ENCODE results near the gene MNS1. TPM values are rescaled to one million over a fixed set of nuclear protein-coding genes. Genes with fewer than 3 reads are reported as not detected.

MNS1 gene
- total and polyA plus RNA-seq, 2 experiments from 2014 or later: 2.9 to 16.9 TPM

DNA sequence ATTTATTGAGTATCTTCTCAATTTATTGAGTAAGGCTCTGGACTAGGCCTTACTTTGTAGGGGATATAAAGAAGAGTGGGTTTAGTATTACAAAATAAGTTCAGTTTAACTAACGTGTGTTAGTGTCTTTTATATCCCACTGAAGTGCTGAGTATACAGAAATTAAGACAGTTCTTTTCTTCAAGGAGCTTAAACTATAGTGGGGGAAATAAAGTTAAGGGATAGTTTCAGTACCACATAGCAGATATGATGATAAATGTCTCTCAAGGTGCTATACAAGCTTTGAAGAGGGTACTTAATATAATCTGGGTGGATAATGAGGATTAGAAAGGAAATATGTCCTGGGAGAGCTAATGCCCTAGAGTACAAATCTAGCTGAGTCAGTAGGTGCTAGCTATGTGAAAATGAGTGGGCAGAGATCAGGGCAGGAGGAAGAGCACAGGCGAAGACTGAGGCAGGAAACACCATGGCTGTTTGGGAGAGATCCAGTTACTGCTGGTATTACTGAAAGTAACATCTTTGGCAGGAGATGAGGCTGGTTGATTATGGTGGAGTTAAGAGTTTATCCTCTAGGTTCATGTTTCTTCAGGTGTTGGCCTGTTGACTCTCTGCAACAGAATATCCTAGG lies 53.7 kb downstream of the MNS1 start:
- no peaks in the 10 kb centered on the region for H3K4me1 ChIP-seq (ENCODE audit: insufficient read depth)
- no peaks in the 10 kb centered on the region for H3F3A ChIP-seq (replicated peaks; ENCODE audit: low read depth)
- H3K4me3 ChIP-seq: no peak overlapping the region
- 0 out of 2 replicates have a peak overlapping the region, but pooled peaks have one; percentile 7 for H3K27ac Mint-ChIP-seq
- H2AFZ ChIP-seq: no peak overlapping the region
- ATAC-seq (no peak; the same call in 2 of the 3 replicates), DNase-seq (ENCODE audit: low spot score) (peak; percentile 2)
- no peaks in the 10 kb centered on the region for H3K9me2 ChIP-seq (ENCODE audit: insufficient read depth)
- H3K27me3 Mint-ChIP-seq (ENCODE audit: insufficient read depth, low read depth, poor library complexity): no peaks in the 10 kb centered on the region
- H3K4me2 ChIP-seq: no peak overlapping the region
- TF ChIP-seq EZH2 (IDR thresholded peaks at IDR 0.05; ENCODE audit: low read depth, unreplicated experiment) (no peak), POLR2AphosphoS5 (IDR thresholded peaks at IDR 0.05; ENCODE audit: low read depth) (no peak), ZNF114 (CRISPR knock-in tag; IDR thresholded peaks at IDR 0.05) (no peak), JUNB (IDR thresholded peaks at IDR 0.05; ENCODE audit: unreplicated experiment) (no peak), NANOG (IDR thresholded peaks at IDR 0.05; ENCODE audit: borderline replicate concordance) (no peak), ZNF462 (CRISPR knock-in tag; IDR thresholded peaks at IDR 0.05) (no peak), STAT1 (IDR thresholded peaks at IDR 0.05; ENCODE audit: unreplicated experiment) (no peak), EZH2phosphoT487 (IDR thresholded peaks at IDR 0.05; ENCODE audit: unreplicated experiment) (no peak), ZNF331 (CRISPR knock-in tag; IDR thresholded peaks at IDR 0.05; ENCODE audit: low read depth) (no peak), CREB1 (CRISPR knock-in tag; IDR thresholded peaks at IDR 0.05; ENCODE audit: low read depth) (no peak)
- TF ChIP-seq, protein P1, sequence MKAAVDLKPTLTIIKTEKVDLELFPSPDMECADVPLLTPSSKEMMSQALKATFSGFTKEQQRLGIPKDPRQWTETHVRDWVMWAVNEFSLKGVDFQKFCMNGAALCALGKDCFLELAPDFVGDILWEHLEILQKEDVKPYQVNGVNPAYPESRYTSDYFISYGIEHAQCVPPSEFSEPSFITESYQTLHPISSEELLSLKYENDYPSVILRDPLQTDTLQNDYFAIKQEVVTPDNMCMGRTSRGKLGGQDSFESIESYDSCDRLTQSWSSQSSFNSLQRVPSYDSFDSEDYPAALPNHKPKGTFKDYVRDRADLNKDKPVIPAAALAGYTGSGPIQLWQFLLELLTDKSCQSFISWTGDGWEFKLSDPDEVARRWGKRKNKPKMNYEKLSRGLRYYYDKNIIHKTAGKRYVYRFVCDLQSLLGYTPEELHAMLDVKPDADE (IDR thresholded peaks at IDR 0.05): no peak
- TF ChIP-seq, protein P2, sequence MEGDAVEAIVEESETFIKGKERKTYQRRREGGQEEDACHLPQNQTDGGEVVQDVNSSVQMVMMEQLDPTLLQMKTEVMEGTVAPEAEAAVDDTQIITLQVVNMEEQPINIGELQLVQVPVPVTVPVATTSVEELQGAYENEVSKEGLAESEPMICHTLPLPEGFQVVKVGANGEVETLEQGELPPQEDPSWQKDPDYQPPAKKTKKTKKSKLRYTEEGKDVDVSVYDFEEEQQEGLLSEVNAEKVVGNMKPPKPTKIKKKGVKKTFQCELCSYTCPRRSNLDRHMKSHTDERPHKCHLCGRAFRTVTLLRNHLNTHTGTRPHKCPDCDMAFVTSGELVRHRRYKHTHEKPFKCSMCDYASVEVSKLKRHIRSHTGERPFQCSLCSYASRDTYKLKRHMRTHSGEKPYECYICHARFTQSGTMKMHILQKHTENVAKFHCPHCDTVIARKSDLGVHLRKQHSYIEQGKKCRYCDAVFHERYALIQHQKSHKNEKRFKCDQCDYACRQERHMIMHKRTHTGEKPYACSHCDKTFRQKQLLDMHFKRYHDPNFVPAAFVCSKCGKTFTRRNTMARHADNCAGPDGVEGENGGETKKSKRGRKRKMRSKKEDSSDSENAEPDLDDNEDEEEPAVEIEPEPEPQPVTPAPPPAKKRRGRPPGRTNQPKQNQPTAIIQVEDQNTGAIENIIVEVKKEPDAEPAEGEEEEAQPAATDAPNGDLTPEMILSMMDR (conservative IDR thresholded peaks at IDR 0.05; ENCODE audit: low read depth in 2 of 2): no peak
- TF ChIP-seq, protein P3, sequence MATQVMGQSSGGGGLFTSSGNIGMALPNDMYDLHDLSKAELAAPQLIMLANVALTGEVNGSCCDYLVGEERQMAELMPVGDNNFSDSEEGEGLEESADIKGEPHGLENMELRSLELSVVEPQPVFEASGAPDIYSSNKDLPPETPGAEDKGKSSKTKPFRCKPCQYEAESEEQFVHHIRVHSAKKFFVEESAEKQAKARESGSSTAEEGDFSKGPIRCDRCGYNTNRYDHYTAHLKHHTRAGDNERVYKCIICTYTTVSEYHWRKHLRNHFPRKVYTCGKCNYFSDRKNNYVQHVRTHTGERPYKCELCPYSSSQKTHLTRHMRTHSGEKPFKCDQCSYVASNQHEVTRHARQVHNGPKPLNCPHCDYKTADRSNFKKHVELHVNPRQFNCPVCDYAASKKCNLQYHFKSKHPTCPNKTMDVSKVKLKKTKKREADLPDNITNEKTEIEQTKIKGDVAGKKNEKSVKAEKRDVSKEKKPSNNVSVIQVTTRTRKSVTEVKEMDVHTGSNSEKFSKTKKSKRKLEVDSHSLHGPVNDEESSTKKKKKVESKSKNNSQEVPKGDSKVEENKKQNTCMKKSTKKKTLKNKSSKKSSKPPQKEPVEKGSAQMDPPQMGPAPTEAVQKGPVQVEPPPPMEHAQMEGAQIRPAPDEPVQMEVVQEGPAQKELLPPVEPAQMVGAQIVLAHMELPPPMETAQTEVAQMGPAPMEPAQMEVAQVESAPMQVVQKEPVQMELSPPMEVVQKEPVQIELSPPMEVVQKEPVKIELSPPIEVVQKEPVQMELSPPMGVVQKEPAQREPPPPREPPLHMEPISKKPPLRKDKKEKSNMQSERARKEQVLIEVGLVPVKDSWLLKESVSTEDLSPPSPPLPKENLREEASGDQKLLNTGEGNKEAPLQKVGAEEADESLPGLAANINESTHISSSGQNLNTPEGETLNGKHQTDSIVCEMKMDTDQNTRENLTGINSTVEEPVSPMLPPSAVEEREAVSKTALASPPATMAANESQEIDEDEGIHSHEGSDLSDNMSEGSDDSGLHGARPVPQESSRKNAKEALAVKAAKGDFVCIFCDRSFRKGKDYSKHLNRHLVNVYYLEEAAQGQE (IDR thresholded peaks at IDR 0.05; ENCODE audit: unreplicated experiment): no peak
- no peaks in the 10 kb centered on the region for H3K79me2 ChIP-seq (replicated peaks; ENCODE audit: insufficient read depth)
- H3K4me1 Mint-ChIP-seq: no peaks in the 10 kb centered on the region
- H4K20me1 ChIP-seq (replicated peaks; ENCODE audit: insufficient read depth): no peaks in the 10 kb centered on the region
- no peaks in the 10 kb centered on the region for H3K9me3 Mint-ChIP-seq
- no peak overlapping the region for H3K27ac ChIP-seq (ENCODE audit: low read depth)
- peaks cover 3% of the 10 kb centered on the region; the same call in 2 of the 3 replicates for H3K36me3 Mint-ChIP-seq (ENCODE audit: low read depth)
- H3K36me3 ChIP-seq (ENCODE audit: insufficient read depth): no peaks in the 10 kb centered on the region
- no peak overlapping the region for H3K4me3 Mint-ChIP-seq
- no peaks in the 10 kb centered on the region for H3K27me3 ChIP-seq (ENCODE audit: insufficient read depth)

Measured in GM23338 (cell line).